ENCODE results near the gene CCK. TPM values are rescaled to one million over a fixed set of nuclear protein-coding genes. Genes with fewer than 3 reads are reported as not detected.
A peak's percentile ranks its signal among the peaks of the same experiment; 100 is the strongest.

CCK gene
- total and polyA plus RNA-seq, 12 donors: not detected

GRCh38 chr3:42264399-42265058, 1.5 kb downstream of the CCK start:
- no peaks in the 10 kb centered on the region for H3K36me3 ChIP-seq
- peak in 3 of 8 donors; percentile 39 to 64 (median 52) for ATAC-seq
- DNase-seq: no peak
- H3K4me3 ChIP-seq: no peak overlapping the region
- 9 to 10% methylated on average over 37 of the region's 37 CpGs for WGBS, 2 donors
- peaks cover 0 to 34% (median 17%) of the 10 kb centered on the region in 9 donors for H3K4me1 ChIP-seq
- no peak for TF ChIP-seq CTCF (IDR thresholded peaks at IDR 0.05)
- H3K27ac ChIP-seq: no peak overlapping the region
- intact Hi-C loops (cut with DNase I): no loop called here
- no peaks in the 10 kb centered on the region for H3K9me3 ChIP-seq
- peaks cover 17 to 96% (median 93%) of the 10 kb centered on the region in 7 donors for H3K27me3 ChIP-seq

- H3K27me3 ChIP-seq: peaks cover 17 to 96% (median 91%) of the 10 kb centered on the region in 7 donors
- no peaks in the 10 kb centered on the region for H3K36me3 ChIP-seq
- no peaks in the 10 kb centered on the region for H3K9me3 ChIP-seq
- WGBS, 2 donors: 10 to 12% methylated on average over 54 to 56 of the region's 56 CpGs
- H3K4me3 ChIP-seq: peak overlapping the region in 6 of 10 donors; percentile 8 to 39 (median 20)
- no peak overlapping the region for H3K27ac ChIP-seq
- intact Hi-C loops (cut with DNase I): no loop called here
- H3K4me1 ChIP-seq: peaks cover 0 to 34% (median 17%) of the 10 kb centered on the region in 9 donors
- no peak for TF ChIP-seq CTCF (IDR thresholded peaks at IDR 0.05)
- no peak for DNase-seq
- ATAC-seq: no peak
Measured at GRCh38 chr3:42263354-42264346, 2.3 kb downstream of the CCK start.

- H3K27ac ChIP-seq: no peak overlapping the region
- H3K4me3 ChIP-seq: no peak overlapping the region
- peaks cover 17 to 95% (median 85%) of the 10 kb centered on the region in 7 donors for H3K27me3 ChIP-seq
- TF ChIP-seq CTCF (IDR thresholded peaks at IDR 0.05): no peak
- peaks cover 0 to 34% (median 17%) of the 10 kb centered on the region in 9 donors for H3K4me1 ChIP-seq
- intact Hi-C loops (cut with DNase I): loop anchor here in 1 of 10 donors (1.0 kb wide), 1 partner anchor 49 kb away; no protein-coding TSS in a partner anchor
- peak in 1 of 8 donors; percentile 33 for ATAC-seq
- DNase-seq: no peak
- H3K36me3 ChIP-seq: no peaks in the 10 kb centered on the region
- H3K9me3 ChIP-seq: no peaks in the 10 kb centered on the region
- 48 to 54% methylated on average over 2 of the region's 2 CpGs for WGBS, 2 donors
Measured at GRCh38 chr3:42262525-42262924, 3.5 kb downstream of the CCK start.

GRCh38 chr3:42257007-42257406, 9.0 kb downstream of the CCK start:
- H3K27me3 ChIP-seq: peaks cover 0 to 66% (median 42%) of the 10 kb centered on the region in 7 donors
- 52 to 55% methylated on average over 7 of the region's 7 CpGs for WGBS, 2 donors
- no peak for ATAC-seq

More at GRCh38 chr3:42257007-42257406, 9.0 kb downstream of the CCK start:
- Histone ChIP-seq H3K4me3 (no peak overlapping the region), H3K36me3 (no peaks in the 10 kb centered on the region), H3K4me1 (no peaks in the 10 kb centered on the region), H3K9me3 (no peaks in the 10 kb centered on the region), H3K27ac (no peak overlapping the region)
- no peak for DNase-seq
- no peak for TF ChIP-seq CTCF (IDR thresholded peaks at IDR 0.05)
- intact Hi-C loops (cut with DNase I): loop anchor here in 2 of 10 donors (5.0 to 10.0 kb wide), 2 partner anchors 180 to 278 kb away; no protein-coding TSS in a partner anchor

Measured in heart right ventricle (tissue), 16 donors.